ENCODE data around the gene SLC17A2. TPM values are rescaled to one million over a fixed set of nuclear protein-coding genes. Genes with fewer than 3 reads are reported as not detected.

SLC17A2 gene
- total RNA-seq, 4 donors from 2014 or later: not detected

DNA sequence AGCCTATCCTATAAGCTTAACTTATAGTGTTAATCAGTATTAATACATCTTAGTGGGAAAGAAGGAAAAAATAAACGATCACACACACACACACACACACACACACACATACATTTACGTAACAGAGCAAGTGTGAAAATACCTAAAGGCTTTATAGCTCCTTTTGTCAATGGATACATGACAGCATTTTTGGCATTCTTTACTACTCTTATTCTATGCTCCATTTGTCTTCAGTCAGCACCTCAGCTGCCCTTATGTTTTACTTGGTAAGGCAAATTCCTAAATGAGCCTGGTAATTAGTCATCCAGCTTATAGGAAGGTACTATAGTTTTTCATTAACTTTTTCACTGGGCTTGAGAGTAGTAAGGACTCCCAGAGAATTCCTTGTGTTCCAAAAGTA, 31.4 kb downstream of the SLC17A2 start:
- H3K9me3 ChIP-seq: no peaks in the 10 kb centered on the region
- WGBS: 60% methylated on average over 2 of the region's 2 CpGs
- H3K36me3 ChIP-seq: no peaks in the 10 kb centered on the region
- H3K27me3 ChIP-seq: no peaks in the 10 kb centered on the region
- H3K4me3 ChIP-seq: no peak overlapping the region
- H3K4me1 ChIP-seq: no peaks in the 10 kb centered on the region
- no peak for TF ChIP-seq POLR2A (IDR thresholded peaks at IDR 0.05; ENCODE audit: low read depth)
- no peak for TF ChIP-seq EP300 (IDR thresholded peaks at IDR 0.05)
- no peak for TF ChIP-seq POLR2AphosphoS5 (IDR thresholded peaks at IDR 0.05)
- no peak for TF ChIP-seq CTCF (IDR thresholded peaks at IDR 0.05)
- no peak for DNase-seq (ENCODE audit: extremely low spot score)
- no peak overlapping the region for H3K27ac ChIP-seq (replicated peaks in 1 of 4)
- intact Hi-C loops (cut with DNase I): no loop called here

DNA sequence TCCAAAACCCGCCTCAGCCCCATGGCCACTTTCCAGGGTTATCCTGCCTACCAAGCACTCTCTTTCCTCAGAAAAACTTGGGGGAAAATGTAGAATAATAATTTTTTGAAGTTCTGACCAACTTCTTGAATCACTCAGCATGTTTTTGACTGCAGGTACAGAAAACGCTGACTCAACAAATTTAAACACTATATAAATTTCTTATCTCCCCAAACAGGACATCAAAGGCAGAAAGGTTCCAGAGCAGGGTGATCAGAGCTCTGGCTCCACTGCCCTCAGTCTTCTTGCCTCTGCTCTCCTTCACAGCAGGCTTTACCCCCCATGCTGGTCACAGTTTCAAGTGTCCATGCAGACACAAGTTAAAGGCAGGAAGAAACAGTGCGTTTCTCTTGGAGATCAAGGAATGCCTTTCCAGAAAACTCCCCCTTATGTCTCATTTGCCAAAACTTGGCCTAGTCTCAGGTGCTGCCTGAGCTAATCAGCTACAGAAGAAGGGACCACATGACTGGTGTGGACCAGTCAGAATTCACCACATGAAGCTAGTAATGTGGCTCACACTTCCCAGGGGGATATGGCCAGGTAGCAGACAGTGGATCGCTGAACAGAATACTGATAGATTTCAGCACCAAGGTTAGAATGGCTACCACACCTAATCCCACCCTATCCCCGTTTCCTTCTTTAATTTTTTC, 32.1 kb downstream of the SLC17A2 start:
- H3K27ac ChIP-seq (replicated peaks in 1 of 4): no peak overlapping the region
- H3K27me3 ChIP-seq: no peaks in the 10 kb centered on the region
- no peaks in the 10 kb centered on the region for H3K4me1 ChIP-seq
- no peak overlapping the region for H3K4me3 ChIP-seq
- intact Hi-C loops (cut with DNase I): no loop called here
- no peaks in the 10 kb centered on the region for H3K9me3 ChIP-seq
- no peak for TF ChIP-seq EP300 (IDR thresholded peaks at IDR 0.05)
- no peak for TF ChIP-seq CTCF (IDR thresholded peaks at IDR 0.05)
- TF ChIP-seq POLR2A (IDR thresholded peaks at IDR 0.05; ENCODE audit: low read depth): no peak
- TF ChIP-seq POLR2AphosphoS5 (IDR thresholded peaks at IDR 0.05): no peak
- no peaks in the 10 kb centered on the region for H3K36me3 ChIP-seq
- WGBS: 84% methylated on average over 5 of the region's 5 CpGs
- DNase-seq (ENCODE audit: extremely low spot score): no peak

- Histone ChIP-seq H3K9me3 (no peaks in the 10 kb centered on the region), H3K4me1 (no peaks in the 10 kb centered on the region), H3K27ac (replicated peaks in 1 of 4) (no peak overlapping the region), H3K36me3 (no peaks in the 10 kb centered on the region), H3K27me3 (no peaks in the 10 kb centered on the region), H3K4me3 (no peak overlapping the region)
- intact Hi-C loops (cut with DNase I): no loop called here
- TF ChIP-seq POLR2AphosphoS5 (IDR thresholded peaks at IDR 0.05): no peak
- no peak for TF ChIP-seq POLR2A (IDR thresholded peaks at IDR 0.05; ENCODE audit: low read depth)
- TF ChIP-seq EP300 (IDR thresholded peaks at IDR 0.05): no peak
- TF ChIP-seq CTCF (IDR thresholded peaks at IDR 0.05): no peak
- 71% methylated on average over 3 of the region's 3 CpGs for WGBS
- DNase-seq (ENCODE audit: extremely low spot score): no peak
These were observed 34.2 kb downstream of the SLC17A2 start for GRCh38 chr6:25896252-25896651.

DNA sequence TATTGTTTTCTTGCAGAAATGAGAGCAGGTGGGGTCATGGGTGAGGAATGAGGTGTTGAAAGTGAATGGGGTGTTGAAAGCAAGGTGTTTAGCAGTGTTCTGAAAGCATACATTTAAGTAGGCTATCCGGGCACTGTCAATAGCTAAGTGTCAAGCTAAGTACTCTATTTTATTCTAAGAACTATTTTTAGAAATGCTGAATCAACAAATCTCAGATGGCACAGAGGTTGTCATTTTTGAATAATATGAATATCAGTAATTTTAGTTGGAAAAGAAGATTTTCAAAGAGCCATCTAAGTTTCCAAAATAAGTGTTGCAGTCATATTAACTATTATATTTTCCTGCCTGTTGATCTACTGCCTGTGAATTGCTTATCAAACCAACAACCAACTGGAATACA, 34.7 kb downstream of the SLC17A2 start:
- H3K27me3 ChIP-seq: no peaks in the 10 kb centered on the region
- no peak for TF ChIP-seq POLR2A (IDR thresholded peaks at IDR 0.05; ENCODE audit: low read depth)
- no peak for TF ChIP-seq EP300 (IDR thresholded peaks at IDR 0.05)
- WGBS: 62% methylated on average over 1 of the region's 1 CpG
- H3K9me3 ChIP-seq: no peaks in the 10 kb centered on the region
- intact Hi-C loops (cut with DNase I): no loop called here
- no peaks in the 10 kb centered on the region for H3K4me1 ChIP-seq
- no peaks in the 10 kb centered on the region for H3K36me3 ChIP-seq
- no peak overlapping the region for H3K27ac ChIP-seq (replicated peaks in 1 of 4)
- H3K4me3 ChIP-seq: no peak overlapping the region
- no peak for DNase-seq (ENCODE audit: extremely low spot score)

GRCh38 chr6:25893778-25894177, 36.7 kb downstream of the SLC17A2 start:
- H3K9me3 ChIP-seq: no peaks in the 10 kb centered on the region
- WGBS: 74% methylated on average over 6 of the region's 6 CpGs
- H3K36me3 ChIP-seq: no peaks in the 10 kb centered on the region
- DNase-seq (ENCODE audit: extremely low spot score): no peak
- no peaks in the 10 kb centered on the region for H3K27me3 ChIP-seq
- intact Hi-C loops (cut with DNase I): no loop called here
- TF ChIP-seq EP300 (IDR thresholded peaks at IDR 0.05): no peak
- TF ChIP-seq POLR2A (IDR thresholded peaks at IDR 0.05; ENCODE audit: low read depth): no peak
- TF ChIP-seq CTCF (IDR thresholded peaks at IDR 0.05): no peak
- no peak for TF ChIP-seq POLR2AphosphoS5 (IDR thresholded peaks at IDR 0.05)
- H3K4me1 ChIP-seq: no peaks in the 10 kb centered on the region
- no peak overlapping the region for H3K4me3 ChIP-seq
- H3K27ac ChIP-seq (replicated peaks in 1 of 4): no peak overlapping the region

All from esophagus muscularis mucosa (tissue), 4 donors.